ENCODE results near the gene PLEKHG2. TPM values are rescaled to one million over a fixed set of nuclear protein-coding genes. Genes with fewer than 3 reads are reported as not detected.
A peak's percentile ranks its signal among the peaks of the same experiment; 100 is the strongest.
"Not testable (repeated sequence)": the region's sequence is repeated elsewhere in the genome, so short reads cannot be mapped to it uniquely, and the experiment has no call there.

Gene PLEKHG2
- total RNA-seq, 4 donors from 2014 or later, result 16.7 to 38.4 (median 22.2) TPM

DNA sequence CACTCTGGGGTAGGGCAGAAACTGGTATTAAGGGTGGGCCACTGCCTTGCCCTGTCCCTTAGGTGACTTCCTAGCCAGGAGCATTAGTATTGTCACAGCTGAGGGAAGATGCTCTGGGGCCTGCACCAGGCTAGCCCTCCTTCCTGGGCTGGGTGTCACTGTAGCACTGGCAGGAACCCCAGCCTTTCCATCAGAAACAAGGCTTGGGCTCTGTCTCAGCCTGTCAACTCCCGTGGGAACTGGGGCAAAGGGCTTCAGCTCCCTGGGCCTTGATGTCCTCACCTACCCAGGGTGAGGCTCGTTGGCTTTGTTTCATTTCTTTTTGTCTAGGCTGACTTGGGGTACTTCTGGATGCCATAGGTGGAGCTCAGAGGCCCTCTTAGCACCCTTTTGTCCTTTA is 39.5 kb upstream of the PLEKHG2 start:
- intact Hi-C loops (cut with DNase I), result no loop called here
- DNase-seq (ENCODE audit: extremely low spot score), result no peak
- no peaks in the 10 kb centered on the region for H3K9me3 ChIP-seq
- H3K27me3 ChIP-seq, result no peaks in the 10 kb centered on the region
- TF ChIP-seq EP300 (IDR thresholded peaks at IDR 0.05) (no peak), POLR2A (IDR thresholded peaks at IDR 0.05; ENCODE audit: low read depth) (no peak), POLR2AphosphoS5 (IDR thresholded peaks at IDR 0.05) (no peak)
- TF ChIP-seq, protein P1, sequence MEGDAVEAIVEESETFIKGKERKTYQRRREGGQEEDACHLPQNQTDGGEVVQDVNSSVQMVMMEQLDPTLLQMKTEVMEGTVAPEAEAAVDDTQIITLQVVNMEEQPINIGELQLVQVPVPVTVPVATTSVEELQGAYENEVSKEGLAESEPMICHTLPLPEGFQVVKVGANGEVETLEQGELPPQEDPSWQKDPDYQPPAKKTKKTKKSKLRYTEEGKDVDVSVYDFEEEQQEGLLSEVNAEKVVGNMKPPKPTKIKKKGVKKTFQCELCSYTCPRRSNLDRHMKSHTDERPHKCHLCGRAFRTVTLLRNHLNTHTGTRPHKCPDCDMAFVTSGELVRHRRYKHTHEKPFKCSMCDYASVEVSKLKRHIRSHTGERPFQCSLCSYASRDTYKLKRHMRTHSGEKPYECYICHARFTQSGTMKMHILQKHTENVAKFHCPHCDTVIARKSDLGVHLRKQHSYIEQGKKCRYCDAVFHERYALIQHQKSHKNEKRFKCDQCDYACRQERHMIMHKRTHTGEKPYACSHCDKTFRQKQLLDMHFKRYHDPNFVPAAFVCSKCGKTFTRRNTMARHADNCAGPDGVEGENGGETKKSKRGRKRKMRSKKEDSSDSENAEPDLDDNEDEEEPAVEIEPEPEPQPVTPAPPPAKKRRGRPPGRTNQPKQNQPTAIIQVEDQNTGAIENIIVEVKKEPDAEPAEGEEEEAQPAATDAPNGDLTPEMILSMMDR (IDR thresholded peaks at IDR 0.05), result no peak
- peaks cover 21 to 39% (median 36%) of the 10 kb centered on the region in 4 donors for H3K4me1 ChIP-seq
- WGBS, result 40% methylated on average over 1 of the region's 2 CpGs
- peak overlapping the region in 2 of 4 donors; percentile 19 to 26 for H3K4me3 ChIP-seq
- H3K27ac ChIP-seq (replicated peaks in 1 of 4), result peak overlapping the region; percentile 90 to 95 (median 91)
- peaks cover 37 to 77% (median 65%) of the 10 kb centered on the region in 4 donors for H3K36me3 ChIP-seq

DNA sequence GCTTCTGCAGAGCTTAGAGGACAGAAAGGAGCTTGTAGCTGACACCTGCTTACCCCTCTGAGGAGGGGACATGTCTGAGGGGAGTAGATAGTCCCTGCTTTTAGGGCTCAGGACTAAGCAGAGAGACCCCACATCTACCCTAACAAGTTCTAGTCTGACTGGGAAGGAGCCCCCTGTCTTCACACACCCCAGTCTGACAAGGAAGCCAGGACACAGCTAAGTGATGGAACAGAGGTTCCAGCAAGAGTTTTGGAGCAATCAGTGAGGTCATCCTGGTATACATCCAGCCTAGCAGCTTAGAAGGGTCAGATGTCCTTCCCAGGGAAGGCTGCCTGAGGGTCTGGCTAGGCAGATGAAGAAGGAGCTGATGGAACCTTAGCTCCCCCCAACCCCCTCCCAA is 36.5 kb upstream of the PLEKHG2 start:
- H3K27ac ChIP-seq (replicated peaks in 1 of 4), result peak overlapping the region in 2 of 4 donors; percentile 34 to 91
- no peak overlapping the region for H3K4me3 ChIP-seq
- intact Hi-C loops (cut with DNase I), result no loop called here
- DNase-seq (ENCODE audit: extremely low spot score), result no peak
- H3K27me3 ChIP-seq, result no peaks in the 10 kb centered on the region
- TF ChIP-seq, protein P1 (IDR thresholded peaks at IDR 0.05), result no peak
- TF ChIP-seq POLR2AphosphoS5 (IDR thresholded peaks at IDR 0.05) (no peak), POLR2A (IDR thresholded peaks at IDR 0.05; ENCODE audit: low read depth) (no peak), EP300 (IDR thresholded peaks at IDR 0.05) (no peak)
- H3K36me3 ChIP-seq, result peaks cover 54 to 77% (median 69%) of the 10 kb centered on the region in 4 donors
- H3K4me1 ChIP-seq, result peaks cover 21 to 38% (median 35%) of the 10 kb centered on the region in 4 donors
- H3K9me3 ChIP-seq, result no peaks in the 10 kb centered on the region

DNA sequence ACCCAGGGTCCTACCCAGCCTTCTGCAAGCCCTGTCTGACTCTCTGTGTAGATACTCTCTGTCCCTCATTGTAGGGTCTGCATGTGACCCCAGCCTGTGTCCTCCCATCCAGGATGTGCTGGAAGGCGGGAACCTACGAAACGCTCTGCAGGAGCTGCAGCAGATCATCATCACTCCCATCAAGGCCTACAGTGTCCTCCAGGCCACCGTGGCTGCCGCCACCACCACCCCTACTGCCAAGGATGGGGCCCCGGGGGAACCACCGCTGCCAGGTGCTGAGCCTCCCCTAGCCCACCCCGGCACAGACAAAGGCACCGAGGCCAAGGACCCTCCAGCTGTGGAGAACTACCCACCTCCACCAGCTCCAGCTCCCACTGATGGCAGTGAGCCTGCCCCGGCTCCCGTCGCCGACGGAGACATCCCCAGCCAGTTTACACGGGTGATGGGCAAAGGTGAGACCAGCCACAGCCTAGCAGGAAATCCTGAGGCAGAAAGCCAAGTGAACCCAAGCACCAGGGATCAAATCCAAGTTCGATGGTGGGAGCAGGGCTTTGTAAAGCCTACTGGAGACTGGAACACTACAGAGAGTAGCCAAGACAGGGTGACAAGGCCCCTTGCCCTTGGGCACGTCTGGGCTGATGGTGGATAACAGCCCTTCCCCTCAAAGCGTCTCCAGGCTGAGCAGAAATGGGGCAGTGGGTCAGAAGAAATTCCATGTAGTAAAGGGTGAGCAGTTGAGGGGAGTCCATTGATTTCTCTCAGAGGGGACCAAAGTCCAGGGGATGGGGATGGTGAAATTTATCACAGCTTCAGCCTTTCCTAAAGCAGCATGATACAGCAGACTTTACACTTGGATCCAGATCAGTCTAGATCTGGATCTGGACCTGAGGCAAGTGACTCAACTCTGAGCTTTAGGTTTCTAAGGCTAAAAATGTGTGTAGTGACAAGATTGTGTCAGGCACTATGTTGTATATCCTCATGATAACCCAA is 34.8 kb upstream of the PLEKHG2 start:
- Histone ChIP-seq H3K27ac (replicated peaks in 1 of 4) (no peak overlapping the region), H3K4me3 (no peak overlapping the region), H3K4me1 (peaks cover 11 to 25% (median 18%) of the 10 kb centered on the region in 4 donors), H3K9me3 (no peaks in the 10 kb centered on the region), H3K36me3 (peaks cover 65 to 86% (median 80%) of the 10 kb centered on the region in 4 donors), H3K27me3 (no peaks in the 10 kb centered on the region)
- intact Hi-C loops (cut with DNase I), result no loop called here
- TF ChIP-seq EP300 (IDR thresholded peaks at IDR 0.05), result no peak
- 85% methylated on average over 9 of the region's 18 CpGs for WGBS
- no peak for DNase-seq (ENCODE audit: extremely low spot score)

DNA sequence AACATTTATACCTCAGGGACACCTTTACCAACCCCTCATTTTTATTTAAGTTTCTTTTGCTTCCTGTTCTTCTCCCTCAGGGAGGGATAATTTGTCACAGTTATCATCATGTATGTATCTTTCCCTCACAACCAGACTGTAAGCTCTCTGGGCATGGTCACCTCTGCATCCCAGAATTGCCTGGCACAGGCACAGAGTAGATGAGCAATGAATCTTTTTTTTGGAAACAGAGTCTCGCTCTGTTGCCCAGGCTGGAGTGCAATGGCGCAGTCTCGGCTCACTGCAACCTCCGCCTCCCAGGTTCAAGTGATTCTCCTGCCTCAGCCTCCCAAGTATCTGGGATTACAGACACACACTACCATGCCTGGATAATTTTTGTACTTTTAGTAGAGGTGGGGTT is 33.1 kb upstream of the PLEKHG2 start:
- H3K27me3 ChIP-seq; H3K4me3 ChIP-seq; intact Hi-C loops (cut with DNase I); H3K9me3 ChIP-seq; H3K4me1 ChIP-seq; DNase-seq (ENCODE audit: extremely low spot score): not testable (repeated sequence)
- 100% methylated on average over 4 of the region's 4 CpGs for WGBS
- H3K27ac ChIP-seq (replicated peaks in 1 of 4), result peak overlapping the region in 2 of 4 donors; percentile 42 to 45
- H3K36me3 ChIP-seq, result peaks cover 75 to 99% (median 95%) of the 10 kb centered on the region in 4 donors

DNA sequence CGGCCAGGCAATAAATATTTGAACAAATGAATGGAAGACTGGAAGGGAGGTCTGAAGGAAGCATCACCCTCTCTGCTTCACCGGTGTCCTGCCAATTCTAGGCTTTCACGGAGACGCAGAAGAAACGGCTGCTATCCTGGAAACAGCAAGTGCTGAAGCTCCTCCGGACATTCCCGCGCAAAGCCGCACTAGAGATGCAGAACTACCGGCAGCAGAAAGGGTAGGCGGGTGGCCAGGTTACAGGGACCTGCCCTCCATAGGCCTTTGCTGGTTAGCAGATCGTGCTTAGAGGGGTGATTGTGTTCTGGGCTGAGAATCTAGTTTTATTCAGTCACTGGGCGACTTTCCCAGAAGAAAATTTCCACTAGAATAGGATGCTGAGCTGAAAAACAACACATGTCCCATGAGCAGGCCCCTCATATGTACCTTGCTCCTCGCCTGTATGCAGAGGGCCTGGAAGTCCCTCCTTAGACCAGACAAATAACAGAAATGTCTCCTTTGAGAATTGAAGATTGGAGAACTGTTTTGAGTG is 32.5 kb upstream of the PLEKHG2 start:
- TF ChIP-seq, protein P1 (IDR thresholded peaks at IDR 0.05), result no peak
- TF ChIP-seq POLR2A (IDR thresholded peaks at IDR 0.05; ENCODE audit: low read depth) (no peak), POLR2AphosphoS5 (IDR thresholded peaks at IDR 0.05) (no peak), EP300 (IDR thresholded peaks at IDR 0.05) (no peak)
- H3K9me3 ChIP-seq, result no peaks in the 10 kb centered on the region
- peaks cover 0 to 7% (median 0%) of the 10 kb centered on the region in 4 donors for H3K4me1 ChIP-seq
- H3K27ac ChIP-seq (replicated peaks in 1 of 4), result peak overlapping the region; percentile 37 to 50 (median 44)
- intact Hi-C loops (cut with DNase I), result no loop called here
- H3K36me3 ChIP-seq, result peaks cover 75 to 100% (median 96%) of the 10 kb centered on the region in 4 donors
- no peak overlapping the region for H3K4me3 ChIP-seq
- no peak for DNase-seq (ENCODE audit: extremely low spot score)
- WGBS, result 85% methylated on average over 14 of the region's 14 CpGs
- H3K27me3 ChIP-seq, result no peaks in the 10 kb centered on the region

All from esophagus muscularis mucosa (tissue), 4 donors.